ENCODE data around the gene KRTCAP3. TPM values are rescaled to one million over a fixed set of nuclear protein-coding genes. Genes with fewer than 3 reads are reported as not detected.

The KRTCAP3 gene
- total RNA-seq, 1 experiment from 2014 or later = 47.8 TPM

- Mint-ChIP-seq H3K27ac (ENCODE audit: unreplicated experiment) (peak overlapping the region; percentile 48), H3K4me3 (ENCODE audit: unreplicated experiment) (peak overlapping the region; percentile 72), H3K9me3 (ENCODE audit: unreplicated experiment) (no peaks in the 10 kb centered on the region), H3K27me3 (ENCODE audit: insufficient read depth, unreplicated experiment) (no peaks in the 10 kb centered on the region), H3K4me1 (ENCODE audit: low read depth, unreplicated experiment) (peaks cover 13% of the 10 kb centered on the region), H3K36me3 (ENCODE audit: insufficient read depth, unreplicated experiment) (peaks cover 58% of the 10 kb centered on the region)
- no peaks in the 10 kb centered on the region for H3K27me3 ChIP-seq (replicated peaks; ENCODE audit: control insufficient read depth, insufficient read depth, low read length)
- H3K4me3 ChIP-seq (ENCODE audit: low read depth, low read length) = peak overlapping the region; percentile 90
- no TSS peak for BruUV-seq (replicated peaks)
- H3K9me3 ChIP-seq = no peaks in the 10 kb centered on the region
- ChIA-PET CTCF (interaction anchor here (0.5 to 1.3 kb wide), 3 partner anchors 33 to 186 kb away, joined by 3 read pairs; partner anchors contain the start of genes CCDC121, GPN1 and PPM1G), POLR2A (interaction anchor here (0.6 kb wide), 1 partner anchor 208 kb away, joined by 3 read pairs; no protein-coding TSS in a partner anchor)
- H3K4me1 ChIP-seq = no peaks in the 10 kb centered on the region
- TF ChIP-seq, protein P1, sequence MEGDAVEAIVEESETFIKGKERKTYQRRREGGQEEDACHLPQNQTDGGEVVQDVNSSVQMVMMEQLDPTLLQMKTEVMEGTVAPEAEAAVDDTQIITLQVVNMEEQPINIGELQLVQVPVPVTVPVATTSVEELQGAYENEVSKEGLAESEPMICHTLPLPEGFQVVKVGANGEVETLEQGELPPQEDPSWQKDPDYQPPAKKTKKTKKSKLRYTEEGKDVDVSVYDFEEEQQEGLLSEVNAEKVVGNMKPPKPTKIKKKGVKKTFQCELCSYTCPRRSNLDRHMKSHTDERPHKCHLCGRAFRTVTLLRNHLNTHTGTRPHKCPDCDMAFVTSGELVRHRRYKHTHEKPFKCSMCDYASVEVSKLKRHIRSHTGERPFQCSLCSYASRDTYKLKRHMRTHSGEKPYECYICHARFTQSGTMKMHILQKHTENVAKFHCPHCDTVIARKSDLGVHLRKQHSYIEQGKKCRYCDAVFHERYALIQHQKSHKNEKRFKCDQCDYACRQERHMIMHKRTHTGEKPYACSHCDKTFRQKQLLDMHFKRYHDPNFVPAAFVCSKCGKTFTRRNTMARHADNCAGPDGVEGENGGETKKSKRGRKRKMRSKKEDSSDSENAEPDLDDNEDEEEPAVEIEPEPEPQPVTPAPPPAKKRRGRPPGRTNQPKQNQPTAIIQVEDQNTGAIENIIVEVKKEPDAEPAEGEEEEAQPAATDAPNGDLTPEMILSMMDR (IDR thresholded peaks at IDR 0.05; ENCODE audit: insufficient read depth in 1 of 2, low read depth in 1 of 2, low read length in 1 of 2, severe bottlenecking in 1 of 2, unreplicated experiment in 1 of 2) = no peak
- intact Hi-C loops (cut with micrococcal nuclease; ENCODE audit: unreplicated experiment) = loop anchor here (1.0 to 2.0 kb wide), 5 partner anchors 14 to 186 kb away; partner anchors contain the start of genes CCDC121, GPN1, IFT172 and PPM1G
- no peak for DNase-seq
- H3K36me3 ChIP-seq (ENCODE audit: control insufficient read depth, insufficient read depth, low read length) = no peaks in the 10 kb centered on the region; the same call in 1 of the 2 replicates
Observed at GRCh38 chr2:27442920-27443282, 720 bp downstream of the KRTCAP3 start.

DNA sequence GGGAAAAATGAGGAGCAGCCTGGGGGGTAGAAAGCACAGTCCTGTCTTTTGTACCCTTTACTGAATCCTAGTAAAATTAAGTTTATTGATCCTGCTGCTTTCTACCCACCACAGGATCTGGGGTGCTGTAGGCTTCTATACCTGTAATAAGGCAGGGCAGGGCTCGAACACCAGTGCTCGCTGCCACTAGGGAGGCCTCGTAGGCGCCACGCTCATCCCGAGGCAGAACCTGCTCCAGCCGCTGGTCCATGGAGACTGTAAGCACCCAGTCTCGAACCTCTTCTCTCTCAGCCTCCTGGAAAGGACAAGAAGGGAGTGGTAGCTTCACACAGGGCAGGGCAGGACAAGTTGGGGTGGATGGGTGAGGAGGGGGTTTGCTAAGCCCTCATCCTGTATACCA is 3.0 kb downstream of the KRTCAP3 start:
- Mint-ChIP-seq H3K9me3 (ENCODE audit: unreplicated experiment) (no peaks in the 10 kb centered on the region), H3K27ac (ENCODE audit: unreplicated experiment) (no peak overlapping the region), H3K4me1 (ENCODE audit: low read depth, unreplicated experiment) (peaks cover 13% of the 10 kb centered on the region), H3K36me3 (ENCODE audit: insufficient read depth, unreplicated experiment) (peaks cover 48% of the 10 kb centered on the region), H3K27me3 (ENCODE audit: insufficient read depth, unreplicated experiment) (no peaks in the 10 kb centered on the region), H3K4me3 (ENCODE audit: unreplicated experiment) (no peak overlapping the region)
- H3K36me3 ChIP-seq (ENCODE audit: control insufficient read depth, insufficient read depth, low read length) = no peaks in the 10 kb centered on the region; the same call in 1 of the 2 replicates
- H3K4me1 ChIP-seq = no peaks in the 10 kb centered on the region
- TF ChIP-seq, protein P1 (IDR thresholded peaks at IDR 0.05; ENCODE audit: insufficient read depth in 1 of 2, low read depth in 1 of 2, low read length in 1 of 2, severe bottlenecking in 1 of 2, unreplicated experiment in 1 of 2) = no peak
- H3K4me3 ChIP-seq (ENCODE audit: low read depth, low read length) = no peak overlapping the region
- no peaks in the 10 kb centered on the region for H3K27me3 ChIP-seq (replicated peaks; ENCODE audit: control insufficient read depth, insufficient read depth, low read length)
- BruUV-seq (replicated peaks) = no TSS peak
- no peak for DNase-seq
- intact Hi-C loops (cut with micrococcal nuclease; ENCODE audit: unreplicated experiment) = no loop called here
- POLR2A ChIA-PET = no interaction called here
- CTCF ChIA-PET = no interaction called here
- H3K9me3 ChIP-seq = no peaks in the 10 kb centered on the region

DNA sequence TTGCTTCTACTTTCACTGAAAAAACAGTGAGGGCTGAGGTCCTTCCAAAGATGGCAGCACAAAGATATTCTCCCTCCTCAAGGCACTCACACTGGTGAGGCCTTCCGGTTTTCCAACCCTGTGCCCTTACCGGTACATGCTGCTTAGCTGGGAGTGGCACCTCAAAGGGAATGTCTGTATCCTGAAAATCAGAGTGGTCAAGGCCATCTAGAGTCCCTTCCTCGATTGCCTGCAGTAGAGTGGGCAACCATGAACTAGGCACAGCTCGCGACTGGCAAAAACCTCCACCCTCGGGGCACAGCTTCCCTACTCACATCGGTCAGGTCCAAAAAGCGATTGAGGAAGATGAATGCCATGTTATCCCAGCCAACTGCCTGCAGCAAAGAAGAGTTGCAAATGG is 3.4 kb downstream of the KRTCAP3 start:
- Mint-ChIP-seq H3K36me3 (ENCODE audit: insufficient read depth, unreplicated experiment) (peaks cover 44% of the 10 kb centered on the region), H3K27ac (ENCODE audit: unreplicated experiment) (no peak overlapping the region), H3K4me1 (ENCODE audit: low read depth, unreplicated experiment) (peaks cover 13% of the 10 kb centered on the region), H3K27me3 (ENCODE audit: insufficient read depth, unreplicated experiment) (no peaks in the 10 kb centered on the region), H3K9me3 (ENCODE audit: unreplicated experiment) (no peaks in the 10 kb centered on the region), H3K4me3 (ENCODE audit: unreplicated experiment) (no peak overlapping the region)
- Histone ChIP-seq H3K36me3 (ENCODE audit: control insufficient read depth, insufficient read depth, low read length) (no peaks in the 10 kb centered on the region; the same call in 1 of the 2 replicates), H3K4me3 (ENCODE audit: low read depth, low read length) (no peak overlapping the region), H3K4me1 (no peaks in the 10 kb centered on the region), H3K27me3 (replicated peaks; ENCODE audit: control insufficient read depth, insufficient read depth, low read length) (no peaks in the 10 kb centered on the region), H3K9me3 (no peaks in the 10 kb centered on the region)
- BruUV-seq (replicated peaks) = no TSS peak
- ChIA-PET POLR2A (interaction anchor here (0.7 kb wide), 1 partner anchor 137 kb away, joined by 6 read pairs; the partner anchor contains the start of gene ZNF512), CTCF (interaction anchor here (0.6 kb wide), 1 partner anchor 647 kb away, joined by 9 read pairs; no protein-coding TSS in a partner anchor)
- TF ChIP-seq, protein P1 (IDR thresholded peaks at IDR 0.05; ENCODE audit: insufficient read depth in 1 of 2, low read depth in 1 of 2, low read length in 1 of 2, severe bottlenecking in 1 of 2, unreplicated experiment in 1 of 2) = no peak
- intact Hi-C loops (cut with micrococcal nuclease; ENCODE audit: unreplicated experiment) = no loop called here
- DNase-seq = no peak
